Subcutaneous abdominal adipose tissue (tissue), 5 donors: ENCODE data around the gene HERC4.

Source experiments
- H3K27ac ChIP-seq: one replicate; pipeline ENCODE4 v1.7.0; 2013; ENCODE audit warnings: low read depth, mild to moderate bottlenecking, inconsistent platforms, low read length, moderate library complexity
- H3K27me3 ChIP-seq, 5 donors: one replicate each; pipeline ENCODE4 v1.7.0; 2013; ENCODE audit warnings: low read length in 5 of 5, inconsistent platforms in 1 of 5; ENCODE audit not compliant: control insufficient read depth in 5 of 5, insufficient read depth in 4 of 5
- H3K36me3 ChIP-seq, 5 donors: one replicate each; pipeline ENCODE4 v1.7.0; 2013; ENCODE audit warnings: low read length in 5 of 5; ENCODE audit not compliant: control insufficient read depth in 5 of 5, insufficient read depth in 5 of 5
- H3K4me1 ChIP-seq, 5 donors: one replicate each; pipeline ENCODE4 v1.7.0; 2013; ENCODE audit warnings: low read length in 5 of 5, mild to moderate bottlenecking in 3 of 5, moderate library complexity in 1 of 5; ENCODE audit not compliant: control insufficient read depth in 5 of 5, insufficient read depth in 5 of 5
- H3K4me3 ChIP-seq, 5 donors: one replicate each; pipeline ENCODE4 v1.7.0; 2013; ENCODE audit warnings: low read length in 5 of 5, low read depth in 1 of 5
- H3K9ac ChIP-seq, 5 donors: one replicate each; pipeline ENCODE4 v1.7.0; 2013; ENCODE audit warnings: low read length in 5 of 5, mild to moderate bottlenecking in 4 of 5, moderate library complexity in 3 of 5
- H3K9me3 ChIP-seq, 5 donors: one replicate each; pipeline ENCODE4 v1.7.0; 2013; ENCODE audit warnings: low read length in 5 of 5; ENCODE audit not compliant: control insufficient read depth in 5 of 5
- donor health status: healthy.
- donor health status: healthy.
- donor health status: healthy.
- donor health status: healthy.
- donor health status: healthy.

Gene HERC4

GRCh38 chr10:67875340-67876238, 199.5 kb downstream of the HERC4 start:
- H3K36me3 ChIP-seq = no peaks in the 10 kb centered on the region
- no peaks in the 10 kb centered on the region for H3K9me3 ChIP-seq
- H3K4me1 ChIP-seq = no peaks in the 10 kb centered on the region
- H3K27ac ChIP-seq = no peak overlapping the region
- no peak overlapping the region for H3K9ac ChIP-seq
- H3K4me3 ChIP-seq = no peak overlapping the region
- H3K27me3 ChIP-seq = no peaks in the 10 kb centered on the region
